ENCODE measurements around the gene PCARE. TPM values are rescaled to one million over a fixed set of nuclear protein-coding genes. Genes with fewer than 3 reads are reported as not detected.
A peak's percentile ranks its signal among the peaks of the same experiment; 100 is the strongest.

Gene PCARE
- total RNA-seq, 2 experiments from 2014 or later: not detected

GRCh38 chr2:29016504-29016903 is 57.8 kb downstream of the PCARE start:
- H3K4me1 Mint-ChIP-seq: peaks cover 56% of the 10 kb centered on the region
- no peaks in the 10 kb centered on the region for H3K27me3 Mint-ChIP-seq
- H3K27ac Mint-ChIP-seq: peak overlapping the region; percentile 97
- CTCF ChIA-PET: interaction anchor here (0.9 to 2.3 kb wide), 5 partner anchors 10 to 80 kb away, joined by 3 to 5 read pairs (median 3); no protein-coding TSS in a partner anchor
- H3K36me3 Mint-ChIP-seq (ENCODE audit: low read depth): peaks cover 6% of the 10 kb centered on the region
- POLR2A ChIA-PET: no interaction called here
- peak overlapping the region; percentile 26 for H3K4me3 Mint-ChIP-seq
- no peaks in the 10 kb centered on the region for H3K9me3 Mint-ChIP-seq
- DNase-seq: no peak

- DNase-seq: no peak
- peaks cover 62% of the 10 kb centered on the region for H3K4me1 Mint-ChIP-seq
- no peaks in the 10 kb centered on the region for H3K27me3 Mint-ChIP-seq
- ChIA-PET POLR2A (no interaction called here), CTCF (interaction anchor here (0.6 to 5.1 kb wide), 10 partner anchors 9 to 227 kb away, joined by 3 to 26 read pairs (median 4); no protein-coding TSS in a partner anchor)
- peak overlapping the region; percentile 97 for H3K27ac Mint-ChIP-seq
- no peaks in the 10 kb centered on the region for H3K9me3 Mint-ChIP-seq
- H3K4me3 Mint-ChIP-seq: peak overlapping the region; percentile 79
- peaks cover 6% of the 10 kb centered on the region for H3K36me3 Mint-ChIP-seq (ENCODE audit: low read depth)
These were observed 58.4 kb downstream of the PCARE start for GRCh38 chr2:29015701-29016470.

GRCh38 chr2:29014811-29015421 is 59.4 kb downstream of the PCARE start:
- Mint-ChIP-seq H3K9me3 (no peaks in the 10 kb centered on the region), H3K36me3 (ENCODE audit: low read depth) (peaks cover 6% of the 10 kb centered on the region), H3K27ac (peak overlapping the region; percentile 97), H3K4me1 (peaks cover 72% of the 10 kb centered on the region), H3K4me3 (peak overlapping the region; percentile 79), H3K27me3 (no peaks in the 10 kb centered on the region)
- DNase-seq: peak; percentile 81
- CTCF ChIA-PET: interaction anchor here (0.6 to 5.1 kb wide), 9 partner anchors 10 to 228 kb away, joined by 3 to 26 read pairs (median 5); no protein-coding TSS in a partner anchor
- POLR2A ChIA-PET: no interaction called here

GRCh38 chr2:29014331-29014730 is 60.0 kb downstream of the PCARE start:
- Mint-ChIP-seq H3K4me1 (peaks cover 78% of the 10 kb centered on the region), H3K27me3 (no peaks in the 10 kb centered on the region), H3K27ac (peak overlapping the region; percentile 97), H3K4me3 (peak overlapping the region; percentile 79), H3K36me3 (ENCODE audit: low read depth) (peaks cover 4% of the 10 kb centered on the region), H3K9me3 (no peaks in the 10 kb centered on the region)
- ChIA-PET POLR2A (no interaction called here), CTCF (interaction anchor here (1.1 to 5.1 kb wide), 3 partner anchors 10 to 14 kb away, joined by 3 to 26 read pairs (median 8); no protein-coding TSS in a partner anchor)
- DNase-seq: no peak

- ChIA-PET CTCF (interaction anchor here (0.8 to 5.1 kb wide), 6 partner anchors 11 to 199 kb away, joined by 3 to 26 read pairs (median 3); no protein-coding TSS in a partner anchor), POLR2A (no interaction called here)
- Mint-ChIP-seq H3K4me3 (peak overlapping the region; percentile 79), H3K27me3 (no peaks in the 10 kb centered on the region), H3K27ac (peak overlapping the region; percentile 97), H3K9me3 (no peaks in the 10 kb centered on the region), H3K36me3 (ENCODE audit: low read depth) (peaks cover 7% of the 10 kb centered on the region), H3K4me1 (peaks cover 84% of the 10 kb centered on the region)
- no peak for DNase-seq
These were observed 61.1 kb downstream of the PCARE start for GRCh38 chr2:29013057-29013780.

GRCh38 chr2:29012211-29012681 is 62.1 kb downstream of the PCARE start:
- Mint-ChIP-seq H3K9me3 (no peaks in the 10 kb centered on the region), H3K27ac (peak overlapping the region; percentile 97), H3K27me3 (no peaks in the 10 kb centered on the region), H3K36me3 (ENCODE audit: low read depth) (peaks cover 7% of the 10 kb centered on the region), H3K4me3 (no peak overlapping the region), H3K4me1 (peaks cover 84% of the 10 kb centered on the region)
- CTCF ChIA-PET: interaction anchor here (0.7 to 5.1 kb wide), 8 partner anchors 10 to 200 kb away, joined by 3 to 26 read pairs (median 3); partner anchors contain the start of gene TOGARAM2
- POLR2A ChIA-PET: interaction anchor here (0.8 kb wide), 1 partner anchor 117 kb away, joined by 3 read pairs; no protein-coding TSS in a partner anchor
- peak; percentile 38 for DNase-seq

Other genes with a start within 250 kb of the PCARE start
- gene TRMT61B, start 204.2 kb downstream of the PCARE start, total RNA-seq: 10 to 100 TPM; 13.9 to 18.6 TPM
- 10 to 100 TPM; 52.9 to 74.6 TPM for gene WDR43, start 179.9 kb downstream of the PCARE start, total RNA-seq
- gene TOGARAM2, start 93.2 kb downstream of the PCARE start, total RNA-seq: 1 to 10 TPM; 3.7 to 5.0 TPM
- 10 to 100 TPM; 23.4 to 23.8 TPM for gene CLIP4, start 40.9 kb upstream of the PCARE start, total RNA-seq